IMR-90 (cell line): ENCODE measurements around the gene CTBP2. TPM values are rescaled to one million over a fixed set of nuclear protein-coding genes. Genes with fewer than 3 reads are reported as not detected.

ENCODE experiments used
- ATAC-seq: fragments of 200-7000 bp; cut with Tn5 transposase; 2 replicates; pipeline ENCODE4 v1.9.1; 2020; ENCODE audit warnings: low read depth, mild to moderate bottlenecking, moderate library complexity
- BruUV-seq: library from RNA; stranded (reverse); fragments of 400-500 nt; replicated peaks from 2 replicates; lab custom pipeline; 2021; lab: Mats Ljungman, UMichigan
- CTCF ChIA-PET: fragments of 300-600 bp; formaldehyde crosslinking; extraction: SDS; loops from one replicate; lab custom pipeline; 2021; ENCODE audit warnings: antibody characterized with exemption; lab: Yijun Ruan, JAX
- POLR2A ChIA-PET: fragments of 300-600 bp; sonication (Branson Sonifier 250); formaldehyde crosslinking; loops from one replicate; lab custom pipeline; 2022; ENCODE audit warnings: antibody characterized with exemption; ENCODE audit not compliant: unreplicated experiment; lab: Charles Lee
- DNase-seq: peaks from one replicate; pipeline ENCODE4 v3.0.0; 2013
- H2AFZ ChIP-seq: replicated peaks from 2 replicates; pipeline ENCODE3; 2013; ENCODE audit warnings: low read length, mild to moderate bottlenecking; ENCODE audit not compliant: poor library complexity
- H2AK5ac ChIP-seq: 2 replicates; pipeline ENCODE4 v1.6.1; 2013; ENCODE audit warnings: low read depth, low read length, inconsistent platforms
- H2AK9ac ChIP-seq: replicated peaks from 2 replicates; pipeline ENCODE3; 2013; ENCODE audit warnings: mild to moderate bottlenecking, low read depth, low read length, moderate library complexity; ENCODE audit not compliant: poor library complexity
- H2BK120ac ChIP-seq: 2 replicates; pipeline ENCODE4 v1.6.1; 2013; ENCODE audit warnings: low read depth, low read length, inconsistent platforms
- H2BK15ac ChIP-seq: 3 replicates; pipeline ENCODE4 v1.6.1; 2013; ENCODE audit warnings: low read depth, low read length, inconsistent platforms
- H2BK20ac ChIP-seq: 2 replicates; pipeline ENCODE4 v1.6.1; 2013; ENCODE audit warnings: low read depth, mild to moderate bottlenecking, inconsistent platforms, low read length, moderate library complexity
- H2BK5ac ChIP-seq: 2 replicates; pipeline ENCODE4 v1.6.1; 2013; ENCODE audit warnings: mild to moderate bottlenecking, low read depth, low read length, inconsistent platforms; ENCODE audit not compliant: poor library complexity, severe bottlenecking
- H3K14ac ChIP-seq: replicated peaks from 2 replicates; pipeline ENCODE4 v1.6.1; 2013; ENCODE audit warnings: low read depth, low read length, inconsistent platforms
- H3K18ac ChIP-seq: 2 replicates; pipeline ENCODE4 v1.6.1; 2013; ENCODE audit warnings: low read depth, low read length, control low read depth
- H3K23ac ChIP-seq: 2 replicates; pipeline ENCODE4 v1.6.1; 2013; ENCODE audit warnings: low read depth, low read length, inconsistent platforms
- H3K27ac ChIP-seq: 2 replicates; pipeline ENCODE4 v1.5.1; 2013; ENCODE audit warnings: mild to moderate bottlenecking, control low read depth, low read length; ENCODE audit not compliant: insufficient read depth
- H3K27me3 ChIP-seq: 2 replicates; pipeline ENCODE4 v1.6.1; 2013; ENCODE audit warnings: low read length; ENCODE audit not compliant: control insufficient read depth, insufficient read depth
- H3K36me3 ChIP-seq: 2 replicates; pipeline ENCODE4 v1.6.1; 2013; ENCODE audit warnings: low read length, mixed read lengths; ENCODE audit not compliant: control insufficient read depth, insufficient read depth
- H3K4ac ChIP-seq: 2 replicates; pipeline ENCODE4 v1.6.1; 2013; ENCODE audit warnings: low read depth, low read length, inconsistent platforms
- H3K4me1 ChIP-seq: 2 replicates; pipeline ENCODE4 v1.6.1; 2013; ENCODE audit warnings: low read length, mixed read lengths; ENCODE audit not compliant: control insufficient read depth, insufficient read depth
- H3K4me2 ChIP-seq: 2 replicates; pipeline ENCODE4 v1.6.1; 2013; ENCODE audit warnings: low read depth, mild to moderate bottlenecking, control low read depth, low read length, moderate library complexity
- H3K4me3 ChIP-seq: 2 replicates; pipeline ENCODE4 v1.5.1; 2013; ENCODE audit warnings: low read depth, mild to moderate bottlenecking, control low read depth, low read length, moderate library complexity; ENCODE audit not compliant: insufficient read depth
- H3K56ac ChIP-seq: 2 replicates; pipeline ENCODE4 v1.6.1; 2013; ENCODE audit warnings: low read length, inconsistent platforms; ENCODE audit not compliant: insufficient read depth; ENCODE audit errors: extremely low read depth
- H3K79me1 ChIP-seq, 2 experiments: 2 replicates each; pipeline ENCODE4 v1.6.1; 2013; ENCODE audit warnings: low read length in 2 of 2, inconsistent platforms in 1 of 2, low read depth in 1 of 2
- H3K9ac ChIP-seq: 2 replicates; pipeline ENCODE4 v1.6.1; 2013; ENCODE audit warnings: low read depth, low read length, control low read depth
- H3K9me1 ChIP-seq: 2 replicates; pipeline ENCODE4 v1.6.1; 2013; ENCODE audit warnings: low read length, inconsistent platforms; ENCODE audit not compliant: insufficient read depth
- H3K9me3 ChIP-seq: 2 replicates; pipeline ENCODE4 v1.6.1; 2013; ENCODE audit warnings: low read length; ENCODE audit not compliant: control insufficient read depth, insufficient read depth
- H4K20me1 ChIP-seq: 2 replicates; pipeline ENCODE4 v1.6.1; 2013; ENCODE audit warnings: low read length, inconsistent platforms; ENCODE audit not compliant: insufficient read depth
- H4K5ac ChIP-seq: 2 replicates; pipeline ENCODE4 v1.6.1; 2013; ENCODE audit warnings: mild to moderate bottlenecking, low read depth, low read length, control low read depth
- H4K8ac ChIP-seq, 2 experiments: 2 replicates each; pipeline ENCODE4 v1.6.1; 2013; ENCODE audit warnings: low read depth in 2 of 2, low read length in 2 of 2, control low read depth in 1 of 2, inconsistent platforms in 1 of 2
- H4K91ac ChIP-seq: 2 replicates; pipeline ENCODE4 v1.6.1; 2013; ENCODE audit warnings: low read depth, low read length, inconsistent platforms; ENCODE audit not compliant: insufficient read depth
- BHLHE40 ChIP-seq: fragments of 150-350 bp; IDR thresholded peaks from 2 replicates; pipeline ENCODE4 v1.6.1; 2016; ENCODE audit warnings: mild to moderate bottlenecking, low read depth, low read length
- MXI1 ChIP-seq: IDR thresholded peaks from 2 replicates; pipeline ENCODE4 v1.6.1; 2012; ENCODE audit warnings: low read depth, mild to moderate bottlenecking, low read length, moderate library complexity, borderline replicate concordance
- POLR2A ChIP-seq: IDR thresholded peaks from 2 replicates; pipeline ENCODE4 v1.6.1; 2012; ENCODE audit warnings: mild to moderate bottlenecking, low read depth, low read length
- RAD21 ChIP-seq: IDR thresholded peaks from 2 replicates; pipeline ENCODE4 v1.6.1; 2012; ENCODE audit warnings: low read length, improper control_type of control experiment
- RCOR1 ChIP-seq: IDR thresholded peaks from 2 replicates; pipeline ENCODE4 v1.6.1; 2012; ENCODE audit warnings: mild to moderate bottlenecking, low read length, improper control_type of control experiment; ENCODE audit not compliant: insufficient replicate concordance
- USF2 ChIP-seq: fragments of 150-350 bp; IDR thresholded peaks from 2 replicates; pipeline ENCODE4 v1.6.1; 2017; ENCODE audit warnings: mild to moderate bottlenecking, antibody characterized with exemption, low read length, low read depth
- WGBS, 2 experiments: methylation state at CpG; one replicate each; pipeline versions ENCODE4 v1.1.5 to v1.1.7; 2013; ENCODE audit warnings: missing lambda C conversion rate in 2 of 2; ENCODE audit not compliant: insufficient read length in 1 of 2; ENCODE audit errors: extremely low coverage in 2 of 2; 5-methylcytosine and 5-hydroxymethylcytosine counted together
- dilution Hi-C: fragments of 300-500 bp; cut with HindIII; formaldehyde crosslinking; loops from one replicate; pipeline ENCODE4 v1.14.3; 2018; ENCODE audit warnings: low sequenced_read_pairs; ENCODE audit not compliant: unreplicated experiment
- in situ Hi-C: fragments of 300-500 bp; cut with MboI; formaldehyde crosslinking; loops from 3 replicates; pipeline ENCODE4 v1.14.3; 2019; ENCODE audit warnings: low sequenced_read_pairs, inconsistent platforms, mixed read lengths
- intact Hi-C: fragments of 100-400 bp; cut with micrococcal nuclease; formaldehyde crosslinking; loops from 2 replicates; pipeline ENCODE4 v1.10.0; 2022
- polyA plus RNA-seq, 3 experiments: library from polyadenylated mRNA; depleted of rRNA; stranded (reverse); fragments of >200 nt; gene quantifications; 2 replicates each; pipeline ENCODE4 v1.2.3, GENCODE V29; 2012; ENCODE audit warnings: low replicate concordance in 1 of 3
- total RNA-seq: library from RNA; depleted of rRNA; stranded (reverse); fragments of >200 nt; gene quantifications from 2 replicates; pipeline ENCODE4 v1.2.3, GENCODE V29; 2012

Gene CTBP2
- total and polyA plus RNA-seq, 2 of the 4 experiments (the other 2 are of a cell fraction) = 81.0 to 86.6 TPM

GRCh38 chr10:125203186-125203800 is 42.9 kb upstream of the CTBP2 start:
- H3K18ac ChIP-seq = no peak overlapping the region
- dilution Hi-C loops = no loop called here
- no peak overlapping the region for H3K4me3 ChIP-seq
- H3K9me3 ChIP-seq = peaks cover 4% of the 10 kb centered on the region
- no peak overlapping the region for H3K14ac ChIP-seq
- DNase-seq (no peak), ATAC-seq (no peak)
- H2BK15ac ChIP-seq = no peak overlapping the region
- H3K4ac ChIP-seq = no peak overlapping the region
- intact Hi-C loops = no loop called here
- no peaks in the 10 kb centered on the region for H3K79me1 ChIP-seq
- no CpG with 5 or more reads among the region's 10 CpGs for WGBS, 2 experiments
- H3K4me1 ChIP-seq = peaks cover 4% of the 10 kb centered on the region; the same call in 1 of the 2 replicates
- no peak overlapping the region for H4K5ac ChIP-seq
- no peak overlapping the region for H2AK5ac ChIP-seq
- no peaks in the 10 kb centered on the region for H4K20me1 ChIP-seq
- H2BK20ac ChIP-seq = no peak overlapping the region
- no peak overlapping the region for H4K91ac ChIP-seq
- H4K8ac ChIP-seq = no peak overlapping the region
- H2AFZ ChIP-seq = no peak overlapping the region
- peaks cover 25% of the 10 kb centered on the region for H3K27me3 ChIP-seq
- TF ChIP-seq RAD21 = no peak
- TF ChIP-seq RCOR1 = no peak
- TF ChIP-seq POLR2A = no peak
- no peak for TF ChIP-seq BHLHE40
- TF ChIP-seq USF2 = no peak
- TF ChIP-seq MXI1 = no peak
- no peak overlapping the region for H3K27ac ChIP-seq
- no peak overlapping the region for H3K56ac ChIP-seq
- no peak overlapping the region for H2AK9ac ChIP-seq
- H3K9me1 ChIP-seq = no peaks in the 10 kb centered on the region
- POLR2A ChIA-PET = no interaction called here
- no peaks in the 10 kb centered on the region for H3K36me3 ChIP-seq
- CTCF ChIA-PET = interaction anchor here (0.8 kb wide), 1 partner anchor 41 kb away, joined by 3 read pairs; no protein-coding TSS in a partner anchor
- no peak overlapping the region for H2BK120ac ChIP-seq
- no peak overlapping the region for H3K9ac ChIP-seq
- no peak overlapping the region for H2BK5ac ChIP-seq
- no TSS peak for BruUV-seq
- H3K23ac ChIP-seq = no peak overlapping the region
- no peak overlapping the region for H3K4me2 ChIP-seq
- in situ Hi-C loops = no loop called here
